AG04450 (cell line): ENCODE results near the gene COL25A1. TPM values are rescaled to one million over a fixed set of nuclear protein-coding genes. Genes with fewer than 3 reads are reported as not detected.

ENCODE experiments used
- CTCF ChIA-PET: fragments of 300-600, 350-600 bp; formaldehyde crosslinking; extraction: SDS; loops from one replicate; lab custom pipeline; 2022; ENCODE audit warnings: antibody characterized with exemption, inconsistent platforms; lab: Charles Lee
- POLR2A ChIA-PET: fragments of 350-600 bp; formaldehyde crosslinking; extraction: SDS; loops from one replicate; lab custom pipeline; 2021; ENCODE audit warnings: antibody characterized with exemption, inconsistent platforms; lab: Yijun Ruan, JAX
- DNase-seq: peaks from one replicate; pipeline ENCODE4 v3.0.0-alpha.2; 2011; ENCODE audit warnings: low read depth, low spot score
- H3K27ac ChIP-seq: one replicate; pipeline ENCODE4 v1.5.1; 2012; ENCODE audit warnings: low read depth, low read length, control low read depth
- H3K27me3 ChIP-seq: one replicate; pipeline ENCODE4 v1.6.0; 2012; ENCODE audit warnings: low read length; ENCODE audit not compliant: control insufficient read depth, insufficient read depth
- H3K4me3 ChIP-seq: 2 replicates; pipeline ENCODE4 v1.5.1; 2011; ENCODE audit warnings: mild to moderate bottlenecking, low read depth, low read length, control low read depth
- H3K9me3 ChIP-seq: 2 replicates; pipeline ENCODE4 v1.5.1; 2012; ENCODE audit warnings: low read length; ENCODE audit not compliant: control insufficient read depth, insufficient read depth
- CTCF ChIP-seq: IDR thresholded peaks from 2 replicates; pipeline ENCODE4 v1.5.1; 2011; ENCODE audit warnings: low read depth, low read length, control low read depth, inconsistent platforms
- polyA plus RNA-seq: library from polyadenylated mRNA; depleted of rRNA; stranded (reverse); fragments of >200 nt; gene quantifications from 2 replicates; pipeline ENCODE4 v1.2.3, GENCODE V29; 2011

COL25A1 gene
- polyA plus RNA-seq, 1 experiment = not detected

- CTCF ChIA-PET = interaction anchor here (1.0 to 1.3 kb wide), 2 partner anchors 11 to 17 kb away, joined by 3 to 8 read pairs; no protein-coding TSS in a partner anchor
- DNase-seq = no peak
Measured at GRCh38 chr4:108851366-108851765, 451.1 kb downstream of the COL25A1 start.

GRCh38 chr4:108850219-108850649, 452.2 kb downstream of the COL25A1 start:
- no peak for DNase-seq
- Histone ChIP-seq H3K4me3 (no peak overlapping the region), H3K9me3 (no peaks in the 10 kb centered on the region), H3K27ac (no peak overlapping the region), H3K27me3 (no peaks in the 10 kb centered on the region)
- no peak for TF ChIP-seq CTCF
- ChIA-PET POLR2A (interaction anchor here (0.8 kb wide), 1 partner anchor 222 kb away, joined by 3 read pairs; no protein-coding TSS in a partner anchor), CTCF (interaction anchor here (1.1 to 1.4 kb wide), 3 partner anchors 16 to 556 kb away, joined by 3 to 4 read pairs (median 4); no protein-coding TSS in a partner anchor)

More at GRCh38 chr4:108851366-108851765, 451.1 kb downstream of the COL25A1 start:
- no peaks in the 10 kb centered on the region for H3K27me3 ChIP-seq
- POLR2A ChIA-PET = no interaction called here
- no peak for TF ChIP-seq CTCF
- no peak overlapping the region for H3K4me3 ChIP-seq
- H3K9me3 ChIP-seq = no peaks in the 10 kb centered on the region
- H3K27ac ChIP-seq = no peak overlapping the region

- Histone ChIP-seq H3K27ac (peak overlapping the region; percentile 39), H3K27me3 (no peaks in the 10 kb centered on the region), H3K4me3 (no peak overlapping the region), H3K9me3 (no peaks in the 10 kb centered on the region)
- DNase-seq = peak; percentile 53
- CTCF ChIA-PET = interaction anchor here (0.5 to 1.4 kb wide), 3 partner anchors 16 to 859 kb away, joined by 4 to 11 read pairs (median 4); no protein-coding TSS in a partner anchor
- POLR2A ChIA-PET = interaction anchor here (0.7 to 0.8 kb wide), 5 partner anchors 32 to 230 kb away, joined by 3 to 7 read pairs (median 3); no protein-coding TSS in a partner anchor
- TF ChIP-seq CTCF = no peak
Measured at GRCh38 chr4:108849611-108850168, 452.8 kb downstream of the COL25A1 start.

GRCh38 chr4:108846568-108846967, 455.9 kb downstream of the COL25A1 start:
- no peak for TF ChIP-seq CTCF
- no peak for DNase-seq
- Histone ChIP-seq H3K9me3 (no peaks in the 10 kb centered on the region), H3K4me3 (no peak overlapping the region), H3K27me3 (no peaks in the 10 kb centered on the region), H3K27ac (no peak overlapping the region)
- ChIA-PET CTCF (no interaction called here), POLR2A (no interaction called here)

- POLR2A ChIA-PET = no interaction called here
- Histone ChIP-seq H3K27ac (no peak overlapping the region), H3K9me3 (no peaks in the 10 kb centered on the region), H3K27me3 (no peaks in the 10 kb centered on the region), H3K4me3 (no peak overlapping the region)
- CTCF ChIA-PET = interaction anchor here (1.2 kb wide), 1 partner anchor 11 kb away, joined by 8 read pairs; no protein-coding TSS in a partner anchor
- no peak for TF ChIP-seq CTCF
- no peak for DNase-seq
Measured at GRCh38 chr4:108840426-108840975, 462.0 kb downstream of the COL25A1 start.
